Anterior cingulate cortex (tissue), 58 donors: ENCODE measurements around the gene CLEC2D.
"Not testable (repeated sequence)": the region's sequence is repeated elsewhere in the genome, so short reads cannot be mapped to it uniquely, and the experiment has no call there.

ENCODE experiments used
- DNase-seq, 58 donors: peaks; one replicate each; lab custom pipeline; 2025; lab: John Stamatoyannopoulos, UW

CLEC2D gene

GRCh38 chr12:9650151-9650576, 19.3 kb upstream of the CLEC2D start:
- no peak for DNase-seq

GRCh38 chr12:9651265-9651729, 18.2 kb upstream of the CLEC2D start:
- DNase-seq = no peak

- no peak for DNase-seq
Measured at GRCh38 chr12:9660046-9660445, 9.5 kb upstream of the CLEC2D start.

GRCh38 chr12:9661720-9662119, 7.8 kb upstream of the CLEC2D start:
- DNase-seq = no peak

- DNase-seq = no peak
Measured at GRCh38 chr12:9662488-9662887, 7.0 kb upstream of the CLEC2D start.

GRCh38 chr12:9667403-9668160, 1.9 kb upstream of the CLEC2D start:
- DNase-seq = no peak

- DNase-seq = no peak
Measured at GRCh38 chr12:9668161-9669018, 1.1 kb upstream of the CLEC2D start.

GRCh38 chr12:9669019-9669326, 540 bp upstream of the CLEC2D start:
- DNase-seq = no peak

GRCh38 chr12:9672340-9672739, 2.8 kb downstream of the CLEC2D start:
- DNase-seq = not testable (repeated sequence)

- peak in 4 of 58 donors; percentile 5 to 23 (median 14) for DNase-seq
Measured at GRCh38 chr12:9673404-9674225, 4.1 kb downstream of the CLEC2D start.

- DNase-seq = no peak
Measured at GRCh38 chr12:9674226-9674590, 4.7 kb downstream of the CLEC2D start.

- not testable (repeated sequence) for DNase-seq
Measured at GRCh38 chr12:9682508-9682907, 13.0 kb downstream of the CLEC2D start.

- not testable (repeated sequence) for DNase-seq
Measured at GRCh38 chr12:9682949-9683348, 13.4 kb downstream of the CLEC2D start.

GRCh38 chr12:9685366-9685765, 15.9 kb downstream of the CLEC2D start:
- DNase-seq = not testable (repeated sequence)

GRCh38 chr12:9685915-9686314, 16.4 kb downstream of the CLEC2D start:
- DNase-seq = no peak

- no peak for DNase-seq
Measured at GRCh38 chr12:9687228-9687627, 17.7 kb downstream of the CLEC2D start.

- no peak for DNase-seq
Measured at GRCh38 chr12:9692909-9693308, 23.4 kb downstream of the CLEC2D start.

GRCh38 chr12:9694241-9694640, 24.7 kb downstream of the CLEC2D start:
- DNase-seq = peak in 1 of 58 donors; percentile 4

GRCh38 chr12:9695150-9695549, 25.6 kb downstream of the CLEC2D start:
- not testable (repeated sequence) for DNase-seq

- DNase-seq = not testable (repeated sequence)
Measured at GRCh38 chr12:9695661-9696060, 26.1 kb downstream of the CLEC2D start.

GRCh38 chr12:9697619-9698018, 28.1 kb downstream of the CLEC2D start:
- no peak for DNase-seq
